AG09319 (cell line): Measurements from ENCODE around the gene IQCN.

ENCODE experiments used
- DNase-seq: peaks from one replicate; pipeline ENCODE4 v3.0.0-alpha.2; 2010; ENCODE audit warnings: low read depth; ENCODE audit errors: extremely low read depth
- TF ChIP-seq, protein P1 (sequence below): IDR thresholded peaks from 2 replicates; pipeline ENCODE4 v1.5.1; 2011; ENCODE audit warnings: low read depth, mild to moderate bottlenecking, inconsistent platforms, low read length, moderate library complexity

The IQCN gene

DNA sequence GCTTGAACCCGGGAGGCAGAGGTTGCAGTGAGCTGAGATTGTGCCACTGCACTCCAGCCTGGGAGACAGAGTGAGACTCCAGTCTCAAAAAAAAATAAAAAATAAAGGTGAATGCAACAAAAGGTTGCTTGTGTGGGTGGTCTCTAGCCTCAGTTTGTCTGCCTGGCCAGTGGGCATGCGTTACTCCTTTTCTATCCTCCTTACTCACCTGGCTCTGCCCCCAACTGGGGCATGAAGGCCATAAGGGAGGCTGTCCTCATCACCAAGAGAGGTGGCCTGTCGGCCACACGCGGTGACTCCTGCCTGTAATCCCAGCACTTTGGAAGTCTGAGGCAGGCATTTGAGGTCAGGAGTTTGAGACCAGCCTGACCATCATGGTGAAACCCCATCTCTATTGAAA is 9.1 kb upstream of the IQCN start:
- no peak for DNase-seq
- TF ChIP-seq, protein P1, sequence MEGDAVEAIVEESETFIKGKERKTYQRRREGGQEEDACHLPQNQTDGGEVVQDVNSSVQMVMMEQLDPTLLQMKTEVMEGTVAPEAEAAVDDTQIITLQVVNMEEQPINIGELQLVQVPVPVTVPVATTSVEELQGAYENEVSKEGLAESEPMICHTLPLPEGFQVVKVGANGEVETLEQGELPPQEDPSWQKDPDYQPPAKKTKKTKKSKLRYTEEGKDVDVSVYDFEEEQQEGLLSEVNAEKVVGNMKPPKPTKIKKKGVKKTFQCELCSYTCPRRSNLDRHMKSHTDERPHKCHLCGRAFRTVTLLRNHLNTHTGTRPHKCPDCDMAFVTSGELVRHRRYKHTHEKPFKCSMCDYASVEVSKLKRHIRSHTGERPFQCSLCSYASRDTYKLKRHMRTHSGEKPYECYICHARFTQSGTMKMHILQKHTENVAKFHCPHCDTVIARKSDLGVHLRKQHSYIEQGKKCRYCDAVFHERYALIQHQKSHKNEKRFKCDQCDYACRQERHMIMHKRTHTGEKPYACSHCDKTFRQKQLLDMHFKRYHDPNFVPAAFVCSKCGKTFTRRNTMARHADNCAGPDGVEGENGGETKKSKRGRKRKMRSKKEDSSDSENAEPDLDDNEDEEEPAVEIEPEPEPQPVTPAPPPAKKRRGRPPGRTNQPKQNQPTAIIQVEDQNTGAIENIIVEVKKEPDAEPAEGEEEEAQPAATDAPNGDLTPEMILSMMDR: no peak

DNA sequence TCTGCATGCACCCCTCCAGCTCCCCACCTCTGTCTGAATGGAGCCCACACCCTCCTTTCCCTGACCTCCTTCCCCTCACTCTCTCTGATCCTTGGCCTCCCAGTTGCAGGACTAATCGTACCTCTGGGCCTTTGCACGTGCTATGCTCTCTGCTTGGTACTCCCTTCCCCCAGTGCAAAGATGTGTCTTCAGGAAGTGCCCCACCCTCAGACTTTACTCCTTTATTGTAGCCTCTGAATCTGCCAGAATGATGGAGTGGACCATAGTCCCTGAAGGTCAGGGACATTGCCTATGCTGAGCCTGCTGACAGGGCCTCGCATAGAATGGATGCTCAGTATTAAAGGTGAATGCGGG is 8.5 kb upstream of the IQCN start:
- TF ChIP-seq, protein P1: no peak
- no peak for DNase-seq

DNA sequence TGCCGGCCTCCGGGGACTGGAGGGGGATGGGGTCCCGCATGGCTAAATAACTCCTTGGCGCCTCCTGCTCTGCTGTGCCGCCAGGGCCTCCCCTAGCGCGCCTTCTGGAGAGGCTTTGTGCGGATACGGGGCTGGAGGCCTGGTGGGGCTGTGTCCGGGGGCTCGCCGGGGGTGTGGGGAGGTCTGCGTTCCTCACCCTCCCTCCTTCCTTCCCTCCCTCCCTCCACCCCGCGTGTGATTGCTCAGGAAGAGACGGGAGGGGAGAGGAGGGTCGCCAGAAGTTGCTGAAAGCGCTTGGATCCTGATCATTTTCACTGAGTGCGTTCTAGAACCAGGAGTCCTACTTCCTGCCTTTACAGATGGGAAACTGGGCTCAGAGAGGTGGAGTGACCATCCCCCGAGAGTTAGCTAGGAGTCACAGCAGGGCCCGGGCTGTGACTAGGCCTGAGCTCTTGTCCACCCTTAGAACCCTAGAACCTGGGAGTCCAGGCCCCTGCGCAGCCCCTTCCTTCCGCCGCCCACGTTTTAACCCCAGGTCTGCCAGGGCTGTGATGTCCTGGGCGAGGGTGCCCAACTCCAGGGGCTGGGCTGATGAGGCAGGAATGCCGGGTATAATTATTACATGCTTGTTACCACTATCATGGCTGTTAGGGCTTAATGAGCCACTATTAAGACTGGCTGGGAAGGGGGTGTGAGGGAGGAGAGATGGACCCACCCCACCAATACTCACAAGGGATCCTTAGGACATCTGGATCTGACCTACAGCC is 8.0 kb upstream of the IQCN start:
- DNase-seq: no peak
- TF ChIP-seq, protein P1: peak; percentile 10

DNA sequence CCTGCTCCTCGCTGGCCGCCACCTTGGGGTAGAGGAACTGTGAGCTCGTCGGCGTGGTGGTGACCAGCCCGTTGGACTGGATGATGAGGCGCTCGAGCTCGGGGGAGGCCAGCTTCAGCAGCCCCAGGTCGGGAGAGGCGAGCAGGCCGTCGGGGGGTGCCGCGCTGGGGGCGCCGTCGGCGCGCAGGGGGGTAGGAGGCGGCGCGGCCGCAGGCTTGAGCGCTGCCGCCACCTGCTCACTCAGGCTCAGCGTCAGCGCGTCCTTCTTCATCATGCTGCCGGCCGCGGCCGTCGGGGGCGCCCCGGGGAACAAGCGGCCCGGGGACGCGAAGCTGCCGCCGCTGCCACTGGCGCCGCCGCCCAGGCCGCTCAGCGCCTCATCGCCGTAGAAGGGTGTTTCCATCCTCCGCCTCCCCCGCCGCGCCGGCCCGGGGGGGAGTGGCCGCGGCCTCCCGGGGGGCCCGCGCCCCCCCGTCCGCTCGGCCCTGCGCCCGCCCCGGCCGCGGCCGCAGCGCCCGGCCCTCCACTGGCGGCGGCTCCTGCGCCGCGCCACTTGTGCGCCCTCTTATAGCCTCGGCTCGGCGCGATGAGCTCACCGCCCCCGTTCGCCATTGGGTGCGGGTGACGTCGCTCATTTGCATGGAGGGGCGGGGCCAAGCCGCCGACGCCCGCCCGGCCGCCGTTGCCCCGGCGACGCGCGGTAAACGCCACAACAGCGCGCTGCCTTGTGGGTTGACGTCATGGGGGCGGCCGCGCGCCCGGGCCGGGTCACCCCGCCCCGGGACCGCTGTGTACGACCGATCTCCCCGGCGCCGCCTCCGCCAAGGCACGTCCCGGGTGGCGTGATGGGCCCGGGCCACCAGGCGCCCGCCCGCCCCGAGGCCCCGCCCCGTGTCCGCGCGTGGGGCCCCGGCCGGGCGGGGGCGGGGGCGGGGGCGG is 7.1 kb upstream of the IQCN start, which contains the start of gene JUND:
JUND (minus strand) TSS at position 541 of the 939 bp plus-strand sequence; CDS start at position 403, 138 bp downstream.
- peak; percentile 99 for DNase-seq
- TF ChIP-seq, protein P1: no peak

DNA sequence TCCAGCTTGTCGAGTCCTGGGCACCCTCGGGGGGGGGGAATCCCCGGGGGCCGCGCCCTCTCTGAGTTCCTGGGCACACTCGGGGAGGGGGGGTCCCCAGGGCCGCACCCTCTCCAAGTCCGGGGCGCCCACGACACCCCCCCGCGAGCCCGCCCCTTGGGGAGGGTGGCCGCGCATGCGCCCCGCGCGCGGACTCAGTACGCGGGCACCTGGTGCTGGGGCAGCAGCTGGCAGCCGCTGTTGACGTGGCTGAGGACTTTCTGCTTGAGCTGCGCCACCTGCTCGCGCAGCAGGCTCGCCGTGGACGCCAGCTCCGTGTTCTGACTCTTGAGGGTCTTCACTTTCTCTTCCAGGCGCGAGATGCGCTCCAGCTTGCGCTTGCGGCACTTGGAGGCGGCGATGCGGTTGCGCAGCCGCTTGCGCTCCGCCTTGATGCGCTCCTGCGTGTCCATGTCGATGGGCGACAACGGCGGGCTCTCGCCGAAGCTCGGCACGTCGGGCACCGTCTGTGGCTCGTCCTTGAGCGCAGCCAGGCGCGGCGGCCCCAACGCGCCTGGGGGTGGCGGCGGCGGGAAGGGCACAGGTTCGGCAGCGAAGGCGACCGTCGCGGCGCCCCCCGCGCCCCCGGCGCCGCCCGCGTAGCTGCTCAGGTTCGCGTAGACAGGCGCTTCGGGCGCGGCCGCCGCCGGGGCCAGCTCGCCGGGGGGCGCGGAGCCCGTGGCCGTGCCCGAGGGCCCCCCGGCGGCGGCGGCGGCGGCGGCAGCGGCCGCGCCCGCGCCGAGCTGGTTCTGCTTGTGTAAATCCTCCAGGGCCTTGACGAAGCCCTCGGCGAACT is 6.2 kb upstream of the IQCN start:
- DNase-seq: peak; percentile 59
- TF ChIP-seq, protein P1: no peak

DNA sequence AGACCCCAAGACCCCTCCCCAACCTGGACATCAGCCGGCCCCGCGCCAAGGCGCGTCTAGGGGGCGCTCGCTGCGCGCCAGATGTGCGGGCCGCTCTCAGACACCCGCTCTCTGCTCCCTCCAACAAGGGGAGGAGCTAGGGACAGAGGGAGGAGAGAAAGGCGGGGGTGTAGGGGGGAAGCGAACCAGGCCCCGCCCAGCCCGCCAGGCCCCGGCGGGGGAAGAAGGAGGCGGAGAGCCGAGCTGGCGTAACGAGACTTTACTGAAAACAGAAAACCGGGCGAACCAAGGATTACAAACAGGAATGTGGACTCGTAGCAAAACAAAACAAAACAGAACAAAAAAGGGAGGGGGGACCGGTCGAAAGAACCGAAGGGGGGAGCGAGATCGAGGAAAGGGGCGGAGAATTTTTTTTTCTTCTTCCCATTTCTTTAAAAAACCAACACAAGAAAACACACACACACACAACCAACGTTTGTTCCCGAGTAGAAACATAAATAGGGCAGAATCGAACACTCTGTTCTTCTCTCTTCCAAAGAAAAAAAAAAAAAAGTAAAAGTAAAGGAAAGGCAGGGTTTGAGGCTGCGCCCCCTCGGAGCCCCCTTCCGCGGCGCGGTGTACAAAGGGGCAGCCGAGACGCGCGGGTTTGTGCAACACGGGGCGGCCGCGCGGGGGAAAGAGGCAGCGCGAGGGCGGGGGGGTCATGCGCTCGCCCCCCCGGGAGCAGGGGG is 5.4 kb upstream of the IQCN start:
- TF ChIP-seq, protein P1: peak; percentile 63
- peak; percentile 91 for DNase-seq
